IMR-90 (cell line): ENCODE measurements around the gene SLC39A2. TPM values are rescaled to one million over a fixed set of nuclear protein-coding genes. Genes with fewer than 3 reads are reported as not detected.

ENCODE experiments used
- ATAC-seq: fragments of 200-7000 bp; cut with Tn5 transposase; 2 replicates; pipeline ENCODE4 v1.9.1; 2020; ENCODE audit warnings: low read depth, mild to moderate bottlenecking, moderate library complexity
- BruUV-seq: library from RNA; stranded (reverse); fragments of 400-500 nt; replicated peaks from 2 replicates; lab custom pipeline; 2021; lab: Mats Ljungman, UMichigan
- CTCF ChIA-PET: fragments of 300-600 bp; formaldehyde crosslinking; extraction: SDS; loops from one replicate; lab custom pipeline; 2021; ENCODE audit warnings: antibody characterized with exemption; lab: Yijun Ruan, JAX
- POLR2A ChIA-PET: fragments of 300-600 bp; sonication (Branson Sonifier 250); formaldehyde crosslinking; loops from one replicate; lab custom pipeline; 2022; ENCODE audit warnings: antibody characterized with exemption; ENCODE audit not compliant: unreplicated experiment; lab: Charles Lee
- DNase-seq: peaks from one replicate; pipeline ENCODE4 v3.0.0; 2013
- H2AFZ ChIP-seq: replicated peaks from 2 replicates; pipeline ENCODE3; 2013; ENCODE audit warnings: low read length, mild to moderate bottlenecking; ENCODE audit not compliant: poor library complexity
- H2AK5ac ChIP-seq: 2 replicates; pipeline ENCODE4 v1.6.1; 2013; ENCODE audit warnings: low read depth, low read length, inconsistent platforms
- H2AK9ac ChIP-seq: replicated peaks from 2 replicates; pipeline ENCODE3; 2013; ENCODE audit warnings: mild to moderate bottlenecking, low read depth, low read length, moderate library complexity; ENCODE audit not compliant: poor library complexity
- H2BK120ac ChIP-seq: 2 replicates; pipeline ENCODE4 v1.6.1; 2013; ENCODE audit warnings: low read depth, low read length, inconsistent platforms
- H2BK15ac ChIP-seq: 3 replicates; pipeline ENCODE4 v1.6.1; 2013; ENCODE audit warnings: low read depth, low read length, inconsistent platforms
- H2BK20ac ChIP-seq: 2 replicates; pipeline ENCODE4 v1.6.1; 2013; ENCODE audit warnings: low read depth, mild to moderate bottlenecking, inconsistent platforms, low read length, moderate library complexity
- H2BK5ac ChIP-seq: 2 replicates; pipeline ENCODE4 v1.6.1; 2013; ENCODE audit warnings: mild to moderate bottlenecking, low read depth, low read length, inconsistent platforms; ENCODE audit not compliant: poor library complexity, severe bottlenecking
- H3K14ac ChIP-seq: replicated peaks from 2 replicates; pipeline ENCODE4 v1.6.1; 2013; ENCODE audit warnings: low read depth, low read length, inconsistent platforms
- H3K18ac ChIP-seq: 2 replicates; pipeline ENCODE4 v1.6.1; 2013; ENCODE audit warnings: low read depth, low read length, control low read depth
- H3K23ac ChIP-seq: 2 replicates; pipeline ENCODE4 v1.6.1; 2013; ENCODE audit warnings: low read depth, low read length, inconsistent platforms
- H3K27ac ChIP-seq: 2 replicates; pipeline ENCODE4 v1.5.1; 2013; ENCODE audit warnings: mild to moderate bottlenecking, control low read depth, low read length; ENCODE audit not compliant: insufficient read depth
- H3K27me3 ChIP-seq: 2 replicates; pipeline ENCODE4 v1.6.1; 2013; ENCODE audit warnings: low read length; ENCODE audit not compliant: control insufficient read depth, insufficient read depth
- H3K36me3 ChIP-seq: 2 replicates; pipeline ENCODE4 v1.6.1; 2013; ENCODE audit warnings: low read length, mixed read lengths; ENCODE audit not compliant: control insufficient read depth, insufficient read depth
- H3K4ac ChIP-seq: 2 replicates; pipeline ENCODE4 v1.6.1; 2013; ENCODE audit warnings: low read depth, low read length, inconsistent platforms
- H3K4me1 ChIP-seq: 2 replicates; pipeline ENCODE4 v1.6.1; 2013; ENCODE audit warnings: low read length, mixed read lengths; ENCODE audit not compliant: control insufficient read depth, insufficient read depth
- H3K4me2 ChIP-seq: 2 replicates; pipeline ENCODE4 v1.6.1; 2013; ENCODE audit warnings: low read depth, mild to moderate bottlenecking, control low read depth, low read length, moderate library complexity
- H3K4me3 ChIP-seq: 2 replicates; pipeline ENCODE4 v1.5.1; 2013; ENCODE audit warnings: low read depth, mild to moderate bottlenecking, control low read depth, low read length, moderate library complexity; ENCODE audit not compliant: insufficient read depth
- H3K56ac ChIP-seq: 2 replicates; pipeline ENCODE4 v1.6.1; 2013; ENCODE audit warnings: low read length, inconsistent platforms; ENCODE audit not compliant: insufficient read depth; ENCODE audit errors: extremely low read depth
- H3K79me1 ChIP-seq, 2 experiments: 2 replicates each; pipeline ENCODE4 v1.6.1; 2013; ENCODE audit warnings: low read length in 2 of 2, inconsistent platforms in 1 of 2, low read depth in 1 of 2
- H3K9ac ChIP-seq: 2 replicates; pipeline ENCODE4 v1.6.1; 2013; ENCODE audit warnings: low read depth, low read length, control low read depth
- H3K9me1 ChIP-seq: 2 replicates; pipeline ENCODE4 v1.6.1; 2013; ENCODE audit warnings: low read length, inconsistent platforms; ENCODE audit not compliant: insufficient read depth
- H3K9me3 ChIP-seq: 2 replicates; pipeline ENCODE4 v1.6.1; 2013; ENCODE audit warnings: low read length; ENCODE audit not compliant: control insufficient read depth, insufficient read depth
- H4K20me1 ChIP-seq: 2 replicates; pipeline ENCODE4 v1.6.1; 2013; ENCODE audit warnings: low read length, inconsistent platforms; ENCODE audit not compliant: insufficient read depth
- H4K5ac ChIP-seq: 2 replicates; pipeline ENCODE4 v1.6.1; 2013; ENCODE audit warnings: mild to moderate bottlenecking, low read depth, low read length, control low read depth
- H4K8ac ChIP-seq, 2 experiments: 2 replicates each; pipeline ENCODE4 v1.6.1; 2013; ENCODE audit warnings: low read depth in 2 of 2, low read length in 2 of 2, control low read depth in 1 of 2, inconsistent platforms in 1 of 2
- H4K91ac ChIP-seq: 2 replicates; pipeline ENCODE4 v1.6.1; 2013; ENCODE audit warnings: low read depth, low read length, inconsistent platforms; ENCODE audit not compliant: insufficient read depth
- BHLHE40 ChIP-seq: fragments of 150-350 bp; IDR thresholded peaks from 2 replicates; pipeline ENCODE4 v1.6.1; 2016; ENCODE audit warnings: mild to moderate bottlenecking, low read depth, low read length
- CEBPB ChIP-seq: IDR thresholded peaks from 2 replicates; pipeline ENCODE4 v1.6.1; 2012; ENCODE audit warnings: low read depth, low read length, improper control_type of control experiment
- CHD1 ChIP-seq: IDR thresholded peaks from 2 replicates; pipeline ENCODE4 v1.6.1; 2012; ENCODE audit warnings: low read depth, low read length, improper control_type of control experiment
- CTCF ChIP-seq: conservative IDR thresholded peaks from 2 replicates; pipeline ENCODE4 v1.5.1; 2012; ENCODE audit warnings: mild to moderate bottlenecking, low read depth, low read length, improper control_type of control experiment
- MAFK ChIP-seq: IDR thresholded peaks from 2 replicates; pipeline ENCODE4 v1.6.1; 2012; ENCODE audit warnings: low read depth, low read length, improper control_type of control experiment
- MAZ ChIP-seq: IDR thresholded peaks from 2 replicates; pipeline ENCODE4 v1.6.1; 2012; ENCODE audit warnings: low read depth, mild to moderate bottlenecking, low read length, improper control_type of control experiment, moderate library complexity, borderline replicate concordance
- POLR2A ChIP-seq: IDR thresholded peaks from 2 replicates; pipeline ENCODE4 v1.6.1; 2012; ENCODE audit warnings: mild to moderate bottlenecking, low read depth, low read length
- RCOR1 ChIP-seq: IDR thresholded peaks from 2 replicates; pipeline ENCODE4 v1.6.1; 2012; ENCODE audit warnings: mild to moderate bottlenecking, low read length, improper control_type of control experiment; ENCODE audit not compliant: insufficient replicate concordance
- RFX5 ChIP-seq: IDR thresholded peaks from 2 replicates; pipeline ENCODE4 v1.8.0; 2012; ENCODE audit warnings: low read depth, mild to moderate bottlenecking, low read length, moderate library complexity
- SMC3 ChIP-seq: fragments of 150-350 bp; IDR thresholded peaks from 2 replicates; pipeline ENCODE4 v1.6.1; 2016; ENCODE audit warnings: low read depth, mild to moderate bottlenecking, antibody characterized with exemption, low read length, moderate library complexity
- USF2 ChIP-seq: fragments of 150-350 bp; IDR thresholded peaks from 2 replicates; pipeline ENCODE4 v1.6.1; 2017; ENCODE audit warnings: mild to moderate bottlenecking, antibody characterized with exemption, low read length, low read depth
- WGBS, 2 experiments: methylation state at CpG; one replicate each; pipeline versions ENCODE4 v1.1.5 to v1.1.7; 2013; ENCODE audit warnings: missing lambda C conversion rate in 2 of 2; ENCODE audit not compliant: insufficient read length in 1 of 2; ENCODE audit errors: extremely low coverage in 2 of 2; 5-methylcytosine and 5-hydroxymethylcytosine counted together
- dilution Hi-C: fragments of 300-500 bp; cut with HindIII; formaldehyde crosslinking; loops from one replicate; pipeline ENCODE4 v1.14.3; 2018; ENCODE audit warnings: low sequenced_read_pairs; ENCODE audit not compliant: unreplicated experiment
- in situ Hi-C: fragments of 300-500 bp; cut with MboI; formaldehyde crosslinking; loops from 3 replicates; pipeline ENCODE4 v1.14.3; 2019; ENCODE audit warnings: low sequenced_read_pairs, inconsistent platforms, mixed read lengths
- intact Hi-C: fragments of 100-400 bp; cut with micrococcal nuclease; formaldehyde crosslinking; loops from 2 replicates; pipeline ENCODE4 v1.10.0; 2022
- polyA plus RNA-seq, 3 experiments: library from polyadenylated mRNA; depleted of rRNA; stranded (reverse); fragments of >200 nt; gene quantifications; 2 replicates each; pipeline ENCODE4 v1.2.3, GENCODE V29; 2012; ENCODE audit warnings: low replicate concordance in 1 of 3
- total RNA-seq: library from RNA; depleted of rRNA; stranded (reverse); fragments of >200 nt; gene quantifications from 2 replicates; pipeline ENCODE4 v1.2.3, GENCODE V29; 2012

The SLC39A2 gene
- total and polyA plus RNA-seq, 2 of the 4 experiments (the other 2 are of a cell fraction) = not detected

DNA sequence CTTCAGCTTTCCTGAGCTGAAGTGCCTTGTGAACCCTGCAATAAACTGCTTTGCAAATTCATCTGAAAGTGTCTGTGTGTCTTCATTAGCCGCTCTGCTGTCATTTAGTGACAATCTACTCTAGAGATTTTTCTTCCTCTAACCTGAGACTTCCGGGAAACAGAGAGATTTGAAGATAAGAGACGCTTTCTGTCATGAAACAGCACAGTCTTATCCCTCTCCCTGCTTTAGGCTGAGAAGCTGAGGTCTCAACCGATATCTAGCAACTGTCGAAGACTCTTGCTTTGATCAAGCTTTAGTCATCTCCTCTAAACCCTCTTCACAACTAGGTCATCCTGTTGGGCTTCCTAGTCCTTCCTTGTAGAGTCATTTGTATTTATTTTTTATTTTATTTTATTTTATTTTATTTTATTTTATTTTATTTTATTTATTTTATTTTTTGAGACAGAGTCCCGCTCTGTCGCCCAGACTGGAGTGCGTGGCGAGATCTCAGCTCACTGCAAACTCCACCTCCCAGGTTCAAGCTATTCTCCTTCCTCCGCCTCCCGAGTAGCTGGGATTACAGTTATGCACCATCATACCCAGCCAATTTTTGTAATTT, 42.6 kb upstream of the SLC39A2 start:
- Histone ChIP-seq H3K4me3 (no peak overlapping the region), H4K91ac (no peak overlapping the region), H2AK5ac (no peak overlapping the region), H3K23ac (no peak overlapping the region), H2BK5ac (no peak overlapping the region), H3K79me1 (no peaks in the 10 kb centered on the region), H3K27me3 (no peaks in the 10 kb centered on the region; the same call in none of the 2 replicates), H2BK15ac (no peak overlapping the region), H3K36me3 (no peaks in the 10 kb centered on the region), H3K18ac (no peak overlapping the region), H4K20me1 (no peaks in the 10 kb centered on the region), H3K9me3 (no peaks in the 10 kb centered on the region), H2BK20ac (no peak overlapping the region), H3K27ac (no peak overlapping the region), H2AK9ac (no peak overlapping the region), H2AFZ (no peak overlapping the region), H3K4me1 (no peaks in the 10 kb centered on the region), H2BK120ac (no peak overlapping the region), H4K8ac (no peak overlapping the region), H3K4ac (no peak overlapping the region), H3K9ac (no peak overlapping the region), H3K4me2 (no peak overlapping the region), H3K14ac (no peak overlapping the region), H4K5ac (no peak overlapping the region), H3K56ac (no peak overlapping the region), H3K9me1 (no peaks in the 10 kb centered on the region)
- ATAC-seq (no peak), DNase-seq (no peak)
- in situ Hi-C loops = no loop called here
- ChIA-PET POLR2A (no interaction called here), CTCF (interaction anchor here (1.3 kb wide), 1 partner anchor 14 kb away, joined by 3 read pairs; no protein-coding TSS in a partner anchor)
- dilution Hi-C loops = no loop called here
- BruUV-seq = no TSS peak
- TF ChIP-seq MAZ (no peak), SMC3 (no peak), RFX5 (no peak), USF2 (no peak), CHD1 (no peak), BHLHE40 (no peak), RCOR1 (no peak), CTCF (no peak), CEBPB (no peak), MAFK (no peak), POLR2A (no peak)
- WGBS, 2 experiments = no CpG with 5 or more reads among the region's 11 CpGs
- intact Hi-C loops = no loop called here
